H9 (cell line): Measurements from ENCODE around the gene PREPL. TPM values are rescaled to one million over a fixed set of nuclear protein-coding genes. Genes with fewer than 3 reads are reported as not detected.

Source experiments
- DNase-seq: peaks from one replicate; pipeline ENCODE4 v3.0.0-alpha.2; 2017
- H2AFZ ChIP-seq: one replicate; pipeline ENCODE4 v1.6.1; 2013; ENCODE audit warnings: mild to moderate bottlenecking, low read length, control low read depth, moderate library complexity
- H2AK5ac ChIP-seq: 2 replicates; pipeline ENCODE4 v1.6.1; 2013; ENCODE audit warnings: low read length, control low read depth, mixed read lengths; ENCODE audit not compliant: insufficient read length
- H2BK120ac ChIP-seq: one replicate; pipeline ENCODE4 v1.6.1; 2013; ENCODE audit warnings: low read depth, mild to moderate bottlenecking, low read length, control low read depth, inconsistent platforms; ENCODE audit not compliant: poor library complexity, severe bottlenecking
- H2BK12ac ChIP-seq: 2 replicates; pipeline ENCODE4 v1.6.1; 2013; ENCODE audit warnings: low read length, control low read depth, mixed read lengths, low read depth; ENCODE audit not compliant: insufficient read length
- H2BK15ac ChIP-seq: 2 replicates; pipeline ENCODE4 v1.6.1; 2013; ENCODE audit warnings: low read depth, low read length, control low read depth
- H2BK20ac ChIP-seq: one replicate; pipeline ENCODE4 v1.6.1; 2013; ENCODE audit warnings: low read depth, mild to moderate bottlenecking, low read length, control low read depth, inconsistent platforms; ENCODE audit not compliant: poor library complexity, severe bottlenecking
- H2BK5ac ChIP-seq: 2 replicates; pipeline ENCODE4 v1.6.1; 2013; ENCODE audit warnings: low read length, control low read depth, mixed read lengths; ENCODE audit not compliant: insufficient read length
- H3K14ac ChIP-seq: 2 replicates; pipeline ENCODE4 v1.6.1; 2013; ENCODE audit warnings: low read length, control low read depth; ENCODE audit not compliant: insufficient read depth
- H3K18ac ChIP-seq: 2 replicates; pipeline ENCODE4 v1.6.1; 2013; ENCODE audit warnings: low read depth, mild to moderate bottlenecking, mixed read lengths, low read length, control low read depth; ENCODE audit not compliant: insufficient read length
- H3K23ac ChIP-seq: 2 replicates; pipeline ENCODE4 v1.6.1; 2013; ENCODE audit warnings: low read length, control low read depth, mixed read lengths, low read depth; ENCODE audit not compliant: insufficient read length
- H3K23me2 ChIP-seq: 2 replicates; pipeline ENCODE4 v1.6.1; 2013; ENCODE audit warnings: low read depth, mild to moderate bottlenecking, mixed read lengths, low read length, control low read depth; ENCODE audit not compliant: insufficient read length, poor library complexity, severe bottlenecking
- H3K27ac ChIP-seq: 2 replicates; pipeline ENCODE4 v1.5.1; 2013; ENCODE audit warnings: low read length, control low read depth, mixed read lengths, low read depth; ENCODE audit not compliant: insufficient read length
- H3K27me3 ChIP-seq: 2 replicates; pipeline ENCODE4 v1.6.1; 2013; ENCODE audit warnings: low read length, control low read depth, inconsistent platforms; ENCODE audit not compliant: insufficient read depth
- H3K4ac ChIP-seq: 2 replicates; pipeline ENCODE4 v1.6.1; 2013; ENCODE audit warnings: low read depth, mild to moderate bottlenecking, control low read depth, inconsistent platforms, low read length, moderate library complexity
- H3K4me1 ChIP-seq: 2 replicates; pipeline ENCODE4 v1.6.1; 2013; ENCODE audit warnings: low read length, control low read depth, inconsistent platforms; ENCODE audit not compliant: insufficient read depth
- H3K4me2 ChIP-seq: 2 replicates; pipeline ENCODE4 v1.6.1; 2013; ENCODE audit warnings: low read length, control low read depth, mixed read lengths; ENCODE audit not compliant: insufficient read length, insufficient read depth
- H3K56ac ChIP-seq: 2 replicates; pipeline ENCODE4 v1.6.1; 2013; ENCODE audit warnings: low read depth, mild to moderate bottlenecking, mixed read lengths, low read length, control low read depth; ENCODE audit not compliant: insufficient read length
- H3K79me1 ChIP-seq: 2 replicates; pipeline ENCODE4 v1.6.1; 2013; ENCODE audit warnings: low read depth, mild to moderate bottlenecking, moderate library complexity, low read length, control low read depth, inconsistent platforms; ENCODE audit not compliant: insufficient read depth, poor library complexity, severe bottlenecking
- H3K79me2 ChIP-seq: 2 replicates; pipeline ENCODE4 v1.6.1; 2013; ENCODE audit warnings: low read length, control low read depth, inconsistent platforms; ENCODE audit not compliant: insufficient read depth
- H3K9ac ChIP-seq: 2 replicates; pipeline ENCODE4 v1.6.1; 2013; ENCODE audit warnings: low read length, control low read depth, mixed read lengths; ENCODE audit not compliant: insufficient read length; ENCODE audit errors: extremely low read depth
- H3K9me3 ChIP-seq: one replicate; pipeline ENCODE4 v1.6.1; 2013; ENCODE audit warnings: low read depth, low read length, inconsistent platforms; ENCODE audit not compliant: control insufficient read depth
- H3T11ph ChIP-seq: one replicate; pipeline ENCODE4 v1.6.1; 2013; ENCODE audit warnings: mild to moderate bottlenecking, low read length, control low read depth, inconsistent platforms
- H4K20me1 ChIP-seq: one replicate; pipeline ENCODE4 v1.6.1; 2013; ENCODE audit not compliant: control insufficient read depth, insufficient read length, insufficient read depth
- H4K5ac ChIP-seq: 2 replicates; pipeline ENCODE4 v1.6.1; 2013; ENCODE audit warnings: low read depth, mild to moderate bottlenecking, mixed read lengths, low read length, control low read depth; ENCODE audit not compliant: insufficient read length
- H4K8ac ChIP-seq: replicated peaks from 2 replicates; pipeline ENCODE4 v1.6.1; 2013; ENCODE audit warnings: low read length, control low read depth, mixed read lengths, low read depth; ENCODE audit not compliant: insufficient read length
- H4K91ac ChIP-seq: 2 replicates; pipeline ENCODE4 v1.6.1; 2013; ENCODE audit warnings: low read depth, mild to moderate bottlenecking, moderate library complexity, mixed read lengths, low read length, control low read depth; ENCODE audit not compliant: insufficient read length
- H3K27ac Mint-ChIP-seq, 3 experiments: 2 replicates in 2 of 3; 3 replicates in 1 of 3; pipeline ENCODE4 v1.8.0; 2020 to 2021; ENCODE audit warnings: mixed read lengths in 3 of 3, mild to moderate bottlenecking in 1 of 3, moderate library complexity in 1 of 3
- H3K27me3 Mint-ChIP-seq: 2 replicates; pipeline ENCODE4 v1.8.0; 2021; ENCODE audit warnings: low read depth, mild to moderate bottlenecking, moderate library complexity, mixed read lengths
- H3K36me3 Mint-ChIP-seq, 3 experiments: 2 replicates in 2 of 3; 3 replicates in 1 of 3; pipeline ENCODE4 v1.8.0; 2020 to 2021; ENCODE audit warnings: low read depth in 3 of 3, mixed read lengths in 3 of 3; ENCODE audit not compliant: insufficient read depth in 1 of 3
- H3K4me1 Mint-ChIP-seq, 2 experiments: 2 replicates each; pipeline ENCODE4 v1.8.0; 2020; ENCODE audit warnings: mixed read lengths in 2 of 2
- H3K4me3 Mint-ChIP-seq, 2 experiments: 2 replicates in 1 of 2; 3 replicates in 1 of 2; pipeline ENCODE4 v1.8.0; 2020 to 2021; ENCODE audit warnings: mild to moderate bottlenecking in 2 of 2, mixed read lengths in 2 of 2, moderate library complexity in 1 of 2
- H3K9me3 Mint-ChIP-seq, 2 experiments: 2 replicates in 1 of 2; 3 replicates in 1 of 2; pipeline ENCODE4 v1.8.0; 2020; ENCODE audit warnings: mild to moderate bottlenecking in 2 of 2, mixed read lengths in 2 of 2, moderate library complexity in 1 of 2
- total RNA-seq: library from RNA; stranded (reverse); gene quantifications from 2 replicates; pipeline ENCODE4 v1.2.1, GENCODE V29; 2021
- TF ChIP-seq, protein P1 (sequence below): fragments of 200-600 bp; sonication (generic); conservative IDR thresholded peaks from 3 replicates; pipeline ENCODE4 v1.8.0; 2021; ENCODE audit warnings: antibody characterized with exemption, mild to moderate bottlenecking

Gene PREPL
- total RNA-seq, 1 experiment from 2014 or later, result 30.1 TPM

DNA sequence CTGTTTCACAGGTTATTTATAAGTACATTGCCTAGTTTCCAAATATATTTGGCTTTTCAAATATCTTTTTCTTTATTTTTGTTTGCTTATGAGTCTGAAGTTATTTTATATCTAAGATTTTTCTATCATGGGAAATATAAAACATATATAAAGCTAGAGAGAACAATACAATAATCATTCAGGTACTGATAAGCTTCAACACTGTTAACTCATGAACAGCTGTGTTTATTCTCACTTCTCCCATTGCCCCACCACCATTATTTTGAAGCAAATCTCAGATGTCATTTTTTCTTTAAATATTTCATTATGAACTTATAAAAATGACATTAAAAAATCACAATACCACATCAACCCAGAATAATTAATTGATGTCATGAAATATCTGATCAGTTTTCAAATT, 10.2 kb upstream of the PREPL start:
- H3K23ac ChIP-seq, result no peak overlapping the region
- no peak overlapping the region for H3K9ac ChIP-seq
- no peak overlapping the region for H3T11ph ChIP-seq
- no peak overlapping the region for H3K4me2 ChIP-seq
- H3K79me2 ChIP-seq, result peaks cover 2% of the 10 kb centered on the region; the same call in 1 of the 2 replicates
- Mint-ChIP-seq H3K4me1 (peaks cover 11 to 15% of the 10 kb centered on the region in 2 experiments), H3K9me3 (no peaks in the 10 kb centered on the region), H3K4me3 (no peak overlapping the region), H3K36me3 (peaks cover 1 to 4% (median 2%) of the 10 kb centered on the region in 3 experiments; a peak in 3 of 7 replicates), H3K27ac (0 out of 7 replicates have a peak overlapping the region, but pooled peaks of 1 of the 3 experiments have one; percentile 61), H3K27me3 (no peaks in the 10 kb centered on the region)
- no peak overlapping the region for H2AFZ ChIP-seq
- no peaks in the 10 kb centered on the region for H3K4me1 ChIP-seq
- no peak overlapping the region for H4K91ac ChIP-seq
- no peak overlapping the region for H2BK15ac ChIP-seq
- no peak overlapping the region for H2BK120ac ChIP-seq
- H3K4ac ChIP-seq, result no peak overlapping the region
- no peaks in the 10 kb centered on the region for H4K20me1 ChIP-seq
- no peak overlapping the region for H3K18ac ChIP-seq
- no peak overlapping the region for H3K14ac ChIP-seq
- H4K5ac ChIP-seq, result no peak overlapping the region
- no peak for DNase-seq
- no peak overlapping the region for H3K27ac ChIP-seq
- H2BK12ac ChIP-seq, result no peak overlapping the region
- peaks cover 2% of the 10 kb centered on the region for H3K79me1 ChIP-seq
- no peak overlapping the region for H2BK5ac ChIP-seq
- H3K27me3 ChIP-seq, result no peaks in the 10 kb centered on the region
- peaks cover 3% of the 10 kb centered on the region for H3K23me2 ChIP-seq
- no peak overlapping the region for H3K56ac ChIP-seq
- TF ChIP-seq, protein P1, sequence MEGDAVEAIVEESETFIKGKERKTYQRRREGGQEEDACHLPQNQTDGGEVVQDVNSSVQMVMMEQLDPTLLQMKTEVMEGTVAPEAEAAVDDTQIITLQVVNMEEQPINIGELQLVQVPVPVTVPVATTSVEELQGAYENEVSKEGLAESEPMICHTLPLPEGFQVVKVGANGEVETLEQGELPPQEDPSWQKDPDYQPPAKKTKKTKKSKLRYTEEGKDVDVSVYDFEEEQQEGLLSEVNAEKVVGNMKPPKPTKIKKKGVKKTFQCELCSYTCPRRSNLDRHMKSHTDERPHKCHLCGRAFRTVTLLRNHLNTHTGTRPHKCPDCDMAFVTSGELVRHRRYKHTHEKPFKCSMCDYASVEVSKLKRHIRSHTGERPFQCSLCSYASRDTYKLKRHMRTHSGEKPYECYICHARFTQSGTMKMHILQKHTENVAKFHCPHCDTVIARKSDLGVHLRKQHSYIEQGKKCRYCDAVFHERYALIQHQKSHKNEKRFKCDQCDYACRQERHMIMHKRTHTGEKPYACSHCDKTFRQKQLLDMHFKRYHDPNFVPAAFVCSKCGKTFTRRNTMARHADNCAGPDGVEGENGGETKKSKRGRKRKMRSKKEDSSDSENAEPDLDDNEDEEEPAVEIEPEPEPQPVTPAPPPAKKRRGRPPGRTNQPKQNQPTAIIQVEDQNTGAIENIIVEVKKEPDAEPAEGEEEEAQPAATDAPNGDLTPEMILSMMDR, result no peak
- H3K9me3 ChIP-seq, result no peaks in the 10 kb centered on the region
- H4K8ac ChIP-seq, result no peak overlapping the region
- no peak overlapping the region for H2AK5ac ChIP-seq
- H2BK20ac ChIP-seq, result no peak overlapping the region
